A673 (cell line): ENCODE data around the gene SLC31A2.

Source experiments
- CTCF ChIP-seq: fragments of 300-800, 200-600 bp; sonication (generic); conservative IDR thresholded peaks from 2 replicates; pipeline ENCODE4 v1.5.1; 2017; ENCODE audit warnings: low read depth, mild to moderate bottlenecking, antibody characterized with exemption, low read length, moderate library complexity, mixed read lengths
- EZH2 ChIP-seq: fragments of 200-600 bp; sonication (generic); IDR thresholded peaks from 2 replicates; pipeline ENCODE4 v1.6.1; 2017; ENCODE audit warnings: borderline replicate concordance, low read depth, mild to moderate bottlenecking, mixed read lengths, antibody characterized with exemption, low read length; ENCODE audit not compliant: poor library complexity, severe bottlenecking

DNA sequence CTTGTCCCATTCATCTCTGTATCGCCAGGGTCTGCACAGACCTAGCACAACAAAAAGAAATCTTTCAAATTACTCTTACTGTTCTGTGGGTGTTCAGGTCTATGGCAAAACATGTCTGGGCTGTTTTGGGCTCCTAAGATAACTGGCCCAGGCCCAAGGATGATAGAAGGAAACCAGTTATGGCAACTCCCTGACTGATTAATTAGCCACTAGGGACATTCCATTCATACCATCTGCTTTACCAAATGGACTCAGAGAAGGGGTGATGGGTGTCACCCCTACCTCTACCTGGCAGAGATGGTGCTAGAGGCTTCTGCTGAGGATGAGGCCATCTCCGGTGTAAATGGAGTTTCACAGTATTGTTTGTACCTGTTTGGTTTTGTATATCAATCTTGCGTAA, 1.9 kb downstream of the SLC31A2 start:
- TF ChIP-seq EZH2 (no peak), CTCF (no peak)
